Stimulated activated CD4-positive, alpha-beta T cell treated with anti-CD3 and anti-CD28 coated beads, Interleukin-1b, Interleukin-23, amount 100 ng/mL, for 24 hours (primary cell): Measurements from ENCODE around the gene HDAC9.
"Not testable (repeated sequence)": the region's sequence is repeated elsewhere in the genome, so short reads cannot be mapped to it uniquely, and the experiment has no call there.

Experiments used
- DNase-seq, 4 experiments: peaks; one replicate each; pipeline ENCODE4 v3.0.0-alpha.2; 2020; ENCODE audit warnings: low read depth in 4 of 4, low spot score in 1 of 4

HDAC9 gene

GRCh38 chr7:18948521-18948920 lies 453.0 kb downstream of the HDAC9 start:
- no peak for DNase-seq

- DNase-seq: no peak
Observed at GRCh38 chr7:18952846-18953245, 457.3 kb downstream of the HDAC9 start.

- no peak for DNase-seq
Observed at GRCh38 chr7:18958627-18959026, 463.1 kb downstream of the HDAC9 start.

- no peak for DNase-seq
Observed at GRCh38 chr7:18960725-18961124, 465.2 kb downstream of the HDAC9 start.

- DNase-seq: no peak
Observed at GRCh38 chr7:18962031-18962430, 466.5 kb downstream of the HDAC9 start.

GRCh38 chr7:18965657-18966056 lies 470.1 kb downstream of the HDAC9 start:
- DNase-seq: no peak

GRCh38 chr7:18967755-18968154 lies 472.2 kb downstream of the HDAC9 start:
- DNase-seq: not testable (repeated sequence)

- no peak for DNase-seq
Observed at GRCh38 chr7:18971839-18972238, 476.3 kb downstream of the HDAC9 start.

- DNase-seq: no peak
Observed at GRCh38 chr7:18974803-18975202, 479.3 kb downstream of the HDAC9 start.

- DNase-seq: no peak
Observed at GRCh38 chr7:18975276-18975675, 479.7 kb downstream of the HDAC9 start.

GRCh38 chr7:18975689-18976280 lies 480.2 kb downstream of the HDAC9 start:
- DNase-seq: no peak

- DNase-seq: no peak
Observed at GRCh38 chr7:18976715-18977471, 481.3 kb downstream of the HDAC9 start.

GRCh38 chr7:18978108-18978495 lies 482.6 kb downstream of the HDAC9 start:
- no peak for DNase-seq

- not testable (repeated sequence) for DNase-seq
Observed at GRCh38 chr7:18990700-18991099, 495.2 kb downstream of the HDAC9 start.

GRCh38 chr7:18993933-18994668 lies 498.6 kb downstream of the HDAC9 start:
- DNase-seq: no peak

GRCh38 chr7:18995270-18995671 lies 499.7 kb downstream of the HDAC9 start:
- no peak for DNase-seq

- DNase-seq: no peak
Observed at GRCh38 chr7:18995811-18996426, 500.4 kb downstream of the HDAC9 start.

GRCh38 chr7:18996583-18996982 lies 501.0 kb downstream of the HDAC9 start:
- no peak for DNase-seq

- DNase-seq: no peak
Observed at GRCh38 chr7:18997477-18998150, 502.1 kb downstream of the HDAC9 start.

- no peak for DNase-seq
Observed at GRCh38 chr7:19000410-19000809, 504.9 kb downstream of the HDAC9 start.

- DNase-seq: no peak
Observed at GRCh38 chr7:19001854-19002253, 506.3 kb downstream of the HDAC9 start.
